SK-N-SH treated with all-trans-retinoic acid at 6 μM for 48 hours (cell line): ENCODE results near the gene C3orf85.

Experiments
- CSDC2 ChIP-seq: fragments of 250-450 bp; sonication (Bioruptor Pico); IDR thresholded peaks from 2 replicates; pipeline ENCODE4 v1.5.0; 2020; ENCODE audit warnings: mild to moderate bottlenecking, moderate library complexity
- PATZ1 ChIP-seq: fragments of 250-450 bp; sonication (Bioruptor Pico); IDR thresholded peaks from 2 replicates; pipeline ENCODE4 v1.8.0; 2020; ENCODE audit warnings: mild to moderate bottlenecking, moderate library complexity, borderline replicate concordance
- PPARA ChIP-seq: fragments of 250-450 bp; sonication (Bioruptor Pico); IDR thresholded peaks from 2 replicates; pipeline ENCODE4 v1.5.0; 2020; ENCODE audit warnings: mild to moderate bottlenecking, borderline replicate concordance
- RARB ChIP-seq: fragments of 250-450 bp; sonication (Bioruptor Pico); IDR thresholded peaks from 2 replicates; pipeline ENCODE4 v1.8.0; 2021; ENCODE audit warnings: mild to moderate bottlenecking, moderate library complexity
- ZFP30 ChIP-seq: fragments of 450-650 bp; formaldehyde crosslinking; IDR thresholded peaks from 2 replicates; pipeline ENCODE4 v1.5.0; 2022; ENCODE audit warnings: mild to moderate bottlenecking, moderate library complexity

- TF ChIP-seq PPARA (CRISPR knock-in tag) = no peak
- TF ChIP-seq ZFP30 (CRISPR knock-in tag) = no peak
- TF ChIP-seq RARB (CRISPR knock-in tag) = no peak
- TF ChIP-seq PATZ1 = no peak
- no peak for TF ChIP-seq CSDC2 (CRISPR knock-in tag)
Measured at GRCh38 chr3:109109574-109109973, 26.9 kb upstream of the C3orf85 start.
